ENCODE results near the gene ZNF423. TPM values are rescaled to one million over a fixed set of nuclear protein-coding genes. Genes with fewer than 3 reads are reported as not detected.

Gene ZNF423
- total RNA-seq, 1 experiment from 2014 or later: not detected

- CTCF ChIA-PET: no interaction called here
- H3K27ac Mint-ChIP-seq (ENCODE audit: unreplicated experiment): no peak overlapping the region
- intact Hi-C loops (cut with micrococcal nuclease; ENCODE audit: unreplicated experiment): no loop called here
- H3K9me3 Mint-ChIP-seq (ENCODE audit: low read depth, unreplicated experiment): no peaks in the 10 kb centered on the region
- no peak overlapping the region for H3K4me3 Mint-ChIP-seq (ENCODE audit: low read depth, unreplicated experiment)
- H3K36me3 Mint-ChIP-seq (ENCODE audit: insufficient read depth, unreplicated experiment): no peaks in the 10 kb centered on the region
- BruUV-seq (replicated peaks): no TSS peak
- DNase-seq: no peak
- H3K27me3 Mint-ChIP-seq (ENCODE audit: unreplicated experiment): peaks cover 68% of the 10 kb centered on the region
- TF ChIP-seq CTCF (IDR thresholded peaks at IDR 0.05; ENCODE audit: unreplicated experiment): no peak
- no peaks in the 10 kb centered on the region for H3K4me1 Mint-ChIP-seq (ENCODE audit: low read depth, unreplicated experiment)
Observed at GRCh38 chr16:49672753-49673152, 183.2 kb downstream of the ZNF423 start.

GRCh38 chr16:49671333-49671732, 184.6 kb downstream of the ZNF423 start:
- Mint-ChIP-seq H3K4me3 (ENCODE audit: low read depth, unreplicated experiment) (no peak overlapping the region), H3K4me1 (ENCODE audit: low read depth, unreplicated experiment) (no peaks in the 10 kb centered on the region), H3K9me3 (ENCODE audit: low read depth, unreplicated experiment) (no peaks in the 10 kb centered on the region), H3K27me3 (ENCODE audit: unreplicated experiment) (peaks cover 65% of the 10 kb centered on the region), H3K36me3 (ENCODE audit: insufficient read depth, unreplicated experiment) (no peaks in the 10 kb centered on the region), H3K27ac (ENCODE audit: unreplicated experiment) (no peak overlapping the region)
- BruUV-seq (replicated peaks): no TSS peak
- no peak for DNase-seq
- CTCF ChIA-PET: no interaction called here
- intact Hi-C loops (cut with micrococcal nuclease; ENCODE audit: unreplicated experiment): no loop called here
- TF ChIP-seq CTCF (IDR thresholded peaks at IDR 0.05; ENCODE audit: unreplicated experiment): no peak

- Mint-ChIP-seq H3K9me3 (ENCODE audit: low read depth, unreplicated experiment) (no peaks in the 10 kb centered on the region), H3K4me3 (ENCODE audit: low read depth, unreplicated experiment) (no peak overlapping the region), H3K27me3 (ENCODE audit: unreplicated experiment) (peaks cover 65% of the 10 kb centered on the region), H3K27ac (ENCODE audit: unreplicated experiment) (no peak overlapping the region), H3K36me3 (ENCODE audit: insufficient read depth, unreplicated experiment) (no peaks in the 10 kb centered on the region), H3K4me1 (ENCODE audit: low read depth, unreplicated experiment) (no peaks in the 10 kb centered on the region)
- CTCF ChIA-PET: no interaction called here
- TF ChIP-seq CTCF (IDR thresholded peaks at IDR 0.05; ENCODE audit: unreplicated experiment): no peak
- BruUV-seq (replicated peaks): no TSS peak
- no peak for DNase-seq
- intact Hi-C loops (cut with micrococcal nuclease; ENCODE audit: unreplicated experiment): no loop called here
Observed at GRCh38 chr16:49670627-49671026, 185.3 kb downstream of the ZNF423 start.

- H3K4me3 Mint-ChIP-seq (ENCODE audit: low read depth, unreplicated experiment): no peak overlapping the region
- CTCF ChIA-PET: interaction anchor here (1.2 kb wide), 1 partner anchor 12 kb away, joined by 3 read pairs; no protein-coding TSS in a partner anchor
Observed at GRCh38 chr16:49665482-49666230, 190.3 kb downstream of the ZNF423 start.

More at GRCh38 chr16:49665482-49666230, 190.3 kb downstream of the ZNF423 start:
- no TSS peak for BruUV-seq (replicated peaks)
- Mint-ChIP-seq H3K36me3 (ENCODE audit: insufficient read depth, unreplicated experiment) (no peaks in the 10 kb centered on the region), H3K4me1 (ENCODE audit: low read depth, unreplicated experiment) (no peaks in the 10 kb centered on the region), H3K27me3 (ENCODE audit: unreplicated experiment) (peaks cover 82% of the 10 kb centered on the region), H3K9me3 (ENCODE audit: low read depth, unreplicated experiment) (no peaks in the 10 kb centered on the region), H3K27ac (ENCODE audit: unreplicated experiment) (no peak overlapping the region)
- no peak for TF ChIP-seq CTCF (IDR thresholded peaks at IDR 0.05; ENCODE audit: unreplicated experiment)
- DNase-seq: no peak
- intact Hi-C loops (cut with micrococcal nuclease; ENCODE audit: unreplicated experiment): no loop called here

All from Calu3 (cell line).